Activated CD4-positive, alpha-beta T cell treated with anti-CD3 and anti-CD28 coated beads for 24 hours (primary cell): ENCODE data around the gene SERBP1.

ENCODE experiments used
- DNase-seq, 2 donors: peaks; one replicate each; pipeline ENCODE4 v3.0.0-alpha.2; 2020; ENCODE audit warnings: low read depth in 2 of 2

The SERBP1 gene

GRCh38 chr1:67367370-67368045 lies 62.7 kb downstream of the SERBP1 start:
- no peak for DNase-seq

DNA sequence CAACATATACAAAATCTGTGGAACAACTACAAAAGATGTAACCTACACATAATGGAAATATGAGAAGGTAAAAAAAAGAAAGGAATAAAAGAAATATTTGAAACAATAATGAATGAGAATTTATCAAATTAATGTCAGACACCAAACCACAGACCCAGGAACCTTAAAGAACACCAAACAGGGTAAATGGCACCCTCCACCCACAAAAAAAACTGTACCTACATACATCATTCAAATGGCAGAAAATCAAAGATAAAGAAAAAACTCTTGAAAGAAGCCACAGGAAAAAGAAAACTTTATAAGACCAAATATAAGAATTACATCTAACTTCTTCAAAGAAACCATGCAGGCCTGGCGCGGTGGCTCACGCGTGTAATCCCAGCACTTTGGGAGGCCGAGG lies 68.6 kb downstream of the SERBP1 start:
- no peak for DNase-seq

GRCh38 chr1:67359592-67359991 lies 70.6 kb downstream of the SERBP1 start:
- DNase-seq, result no peak
